GM18867 (cell line): ENCODE measurements around the gene ZNF169.
"Not testable (repeated sequence)": the region's sequence is repeated elsewhere in the genome, so short reads cannot be mapped to it uniquely, and the experiment has no call there.

Source experiments
- ATAC-seq: cut with Tn5 transposase; IDR thresholded peaks from one replicate; pipeline ENCODE4 v1.9.1; 2021; ENCODE audit warnings: mild to moderate bottlenecking, moderate library complexity; ENCODE audit not compliant: unreplicated experiment

ZNF169 gene

DNA sequence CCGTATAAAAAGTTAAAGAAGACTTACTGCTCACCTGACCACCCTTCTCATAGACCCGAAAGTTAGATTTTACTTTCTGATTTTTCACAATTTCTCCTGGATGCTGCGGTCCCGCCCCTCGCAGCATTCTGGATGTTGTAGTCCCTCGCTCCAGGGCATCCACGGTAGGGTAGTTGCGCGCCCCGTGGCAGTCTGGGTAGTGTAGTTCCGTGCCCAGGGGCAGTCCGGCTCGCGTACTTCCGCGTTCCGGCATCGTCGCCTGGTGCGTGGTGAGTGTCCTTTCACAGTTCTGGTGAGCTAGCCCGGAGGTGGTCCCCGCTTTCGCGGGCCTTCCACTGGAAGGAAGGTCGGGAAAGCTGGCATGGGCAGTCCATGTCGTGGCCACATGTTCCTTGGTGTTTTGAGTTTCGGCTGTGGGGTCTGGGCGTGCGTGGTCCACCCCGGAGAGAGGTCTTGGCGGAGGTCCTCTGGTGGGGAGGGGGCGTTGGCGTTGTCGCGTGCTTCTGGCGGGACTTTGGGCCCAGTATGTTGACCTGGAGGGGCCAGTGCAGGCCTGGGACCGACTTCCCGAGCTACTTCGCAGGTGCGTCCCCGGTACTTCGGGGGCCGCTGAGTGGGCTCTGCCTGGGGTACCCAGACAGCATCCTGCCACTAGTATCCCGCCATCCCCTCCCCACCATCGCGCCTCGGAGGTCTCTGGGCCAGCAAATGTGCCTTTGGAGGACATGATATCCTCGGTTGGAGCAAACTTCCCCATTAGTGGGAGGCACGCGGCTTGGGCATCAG, at the start of gene ZNF169:
ZNF169 (plus strand) TSS at position 222 of the 786 bp plus-strand sequence. CDS start 19,515 bp downstream, outside the sequence.
- peak; percentile 100 for ATAC-seq

DNA sequence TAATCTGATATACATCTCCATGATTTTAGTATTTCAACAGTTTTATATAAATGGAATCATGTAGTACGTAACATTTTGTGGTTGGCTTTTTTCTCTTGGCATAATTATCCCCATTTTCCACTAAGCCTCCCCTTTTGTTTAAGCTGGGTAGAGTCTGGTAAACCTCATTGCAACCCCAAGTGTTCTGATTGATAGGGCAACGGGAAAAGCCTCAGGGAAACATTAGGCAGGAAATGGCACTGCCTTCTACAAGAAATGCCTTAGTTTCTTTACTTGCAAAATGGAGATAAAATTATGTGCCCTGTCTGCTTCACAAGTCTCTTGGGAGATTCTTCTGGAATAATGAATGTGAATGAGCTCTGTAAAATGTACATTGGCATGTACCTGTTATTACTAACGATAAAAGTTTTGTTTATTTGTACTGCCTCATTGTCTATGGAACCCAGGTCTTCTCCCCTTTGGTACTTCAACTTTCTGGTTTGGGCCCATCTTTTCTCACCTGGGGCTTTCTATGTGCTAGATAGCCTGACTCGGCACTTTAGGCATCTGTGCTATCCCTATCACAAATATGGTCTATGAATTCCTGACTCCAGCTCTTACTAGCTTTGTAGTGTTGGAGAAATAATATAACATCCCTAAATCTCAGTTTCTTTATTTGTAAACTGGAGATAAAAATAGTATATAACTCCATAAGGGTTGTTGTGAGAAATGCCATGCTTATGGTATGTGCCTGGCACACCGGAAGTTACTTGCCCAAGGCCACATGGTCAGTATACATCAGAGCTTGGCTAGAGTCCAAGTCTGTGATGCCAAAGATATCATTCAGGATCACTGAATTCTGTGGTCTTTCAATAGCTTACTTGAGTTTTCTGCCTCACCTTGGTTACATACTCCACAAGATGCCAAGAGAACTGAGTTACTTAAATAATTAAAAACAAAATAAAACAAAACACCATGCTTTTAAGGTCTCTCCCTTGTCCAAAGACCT, 48.2 kb upstream of the ZNF169 start:
- ATAC-seq: no peak

DNA sequence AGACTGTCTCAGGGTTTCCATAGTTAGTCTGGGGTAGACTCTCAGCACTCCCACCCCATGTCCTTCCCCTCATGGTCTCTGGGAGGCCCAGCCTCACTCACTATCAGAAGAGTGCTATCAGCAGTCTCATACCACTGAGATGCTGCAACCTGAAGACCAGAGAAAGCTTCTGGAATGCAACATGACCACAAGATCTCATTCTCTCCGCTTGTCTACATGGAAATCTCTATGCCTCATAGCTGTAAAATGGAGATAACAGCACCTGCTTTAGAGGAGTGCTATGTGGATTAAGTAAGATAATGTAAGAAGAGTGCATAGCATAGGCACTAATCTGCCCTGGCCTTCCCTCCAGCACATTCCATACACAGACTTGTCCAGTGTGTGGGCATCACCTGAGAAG, 47.0 kb upstream of the ZNF169 start:
- ATAC-seq: no peak

DNA sequence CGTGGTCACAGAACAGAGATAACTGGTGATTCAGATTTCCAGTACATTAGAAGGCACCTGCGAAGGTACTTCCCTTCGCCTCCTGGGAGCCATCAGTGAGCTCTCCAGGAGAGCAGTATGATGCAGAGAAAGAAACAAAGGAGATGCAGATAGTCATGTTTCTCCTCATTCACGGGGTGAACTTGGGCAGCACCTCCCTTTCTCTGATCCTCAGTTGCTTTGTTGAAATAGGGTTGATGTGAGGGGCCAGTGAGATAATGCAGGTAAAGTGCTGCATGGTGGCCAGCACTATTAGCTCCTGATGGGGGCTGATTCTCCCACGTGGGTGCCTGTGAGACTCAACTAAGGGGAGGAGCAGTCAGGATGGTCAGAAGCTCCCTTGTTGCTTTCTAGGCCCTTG, 46.6 kb upstream of the ZNF169 start:
- no peak for ATAC-seq

DNA sequence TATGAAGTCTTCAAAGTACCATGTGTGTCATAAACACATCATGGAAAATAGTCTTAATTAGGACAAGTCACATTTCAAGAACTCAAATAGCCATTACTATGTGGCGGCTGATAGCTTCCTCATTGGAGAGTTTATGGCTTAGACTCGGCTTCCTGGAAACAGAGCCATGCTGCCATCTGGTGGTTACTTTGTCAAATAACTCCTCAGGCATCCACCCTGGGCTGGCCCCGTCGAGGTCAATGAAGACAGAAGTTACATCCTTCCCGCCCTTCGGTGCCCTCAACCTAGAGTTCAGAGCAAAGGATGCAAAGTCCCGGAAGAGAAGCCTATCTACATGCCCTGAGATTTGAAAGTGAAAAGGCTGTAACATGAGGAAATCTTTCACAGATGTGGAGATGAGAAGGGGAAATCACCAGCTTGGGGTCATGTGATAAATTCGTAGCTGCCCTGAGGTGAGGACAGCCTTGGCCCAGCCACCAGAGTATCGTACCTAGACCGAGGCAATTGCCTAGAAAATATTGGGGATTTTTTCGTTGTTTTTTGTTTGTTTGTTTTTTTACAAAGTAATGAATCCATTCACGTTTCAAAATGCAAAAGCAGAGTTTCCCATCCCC, 45.5 kb upstream of the ZNF169 start:
- peak; percentile 82 for ATAC-seq

DNA sequence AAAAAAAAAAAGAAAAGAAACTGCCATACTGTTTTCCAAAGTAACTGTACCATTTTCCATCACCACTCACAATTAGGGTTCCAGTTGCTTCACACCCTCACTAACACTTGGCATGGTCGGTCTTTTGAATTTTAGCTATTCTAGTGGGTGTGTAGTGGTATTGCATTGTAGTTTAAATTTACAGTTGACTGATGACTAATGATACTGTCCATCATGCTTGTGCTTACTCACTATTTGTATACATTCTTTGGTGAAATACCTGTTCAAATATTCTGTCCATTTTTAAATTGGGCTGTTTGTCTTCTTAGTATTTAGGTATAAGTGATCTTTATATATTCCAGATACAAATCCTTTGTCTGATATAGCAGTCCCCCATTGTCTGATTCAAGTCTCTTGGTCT, 36.2 kb upstream of the ZNF169 start:
- no peak for ATAC-seq

DNA sequence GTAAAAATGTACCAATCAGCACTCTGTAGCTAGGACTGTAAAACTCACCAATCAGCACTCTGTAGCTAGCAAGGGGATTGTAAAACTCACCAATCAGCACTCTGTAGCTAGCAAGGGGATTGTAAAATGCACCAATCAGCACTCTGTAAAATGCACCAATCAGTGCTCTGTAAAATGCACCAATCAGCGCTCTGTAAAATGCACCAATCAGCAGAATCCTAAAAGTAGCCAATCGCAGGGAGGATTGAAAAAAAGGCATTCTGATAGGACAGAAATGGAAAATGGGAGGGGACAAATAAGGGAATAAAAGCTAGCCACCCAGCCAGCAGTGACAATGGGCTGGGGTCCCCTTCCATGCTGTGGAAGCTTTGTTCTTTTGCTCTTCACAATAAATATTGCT, 33.7 kb upstream of the ZNF169 start:
- ATAC-seq: not testable (repeated sequence)

DNA sequence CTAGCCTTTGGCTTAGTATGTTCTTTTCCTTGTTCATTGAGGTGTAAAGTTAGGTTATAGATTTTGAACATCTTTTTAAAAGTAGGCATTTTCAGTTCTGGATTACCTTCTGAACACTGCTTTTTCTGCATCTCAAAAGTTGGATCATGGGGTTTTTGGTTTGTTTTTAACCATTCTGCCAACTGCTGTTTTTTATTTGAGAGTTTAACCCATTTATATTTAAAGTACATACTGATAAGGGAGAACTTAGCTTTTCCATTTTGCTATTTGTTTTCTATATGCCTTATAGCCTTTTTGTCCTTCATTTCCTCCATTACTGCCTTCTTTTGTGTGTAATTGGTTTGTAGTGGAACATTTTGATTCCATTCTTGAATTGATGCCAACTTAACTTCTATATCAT, 30.5 kb upstream of the ZNF169 start:
- ATAC-seq: no peak

DNA sequence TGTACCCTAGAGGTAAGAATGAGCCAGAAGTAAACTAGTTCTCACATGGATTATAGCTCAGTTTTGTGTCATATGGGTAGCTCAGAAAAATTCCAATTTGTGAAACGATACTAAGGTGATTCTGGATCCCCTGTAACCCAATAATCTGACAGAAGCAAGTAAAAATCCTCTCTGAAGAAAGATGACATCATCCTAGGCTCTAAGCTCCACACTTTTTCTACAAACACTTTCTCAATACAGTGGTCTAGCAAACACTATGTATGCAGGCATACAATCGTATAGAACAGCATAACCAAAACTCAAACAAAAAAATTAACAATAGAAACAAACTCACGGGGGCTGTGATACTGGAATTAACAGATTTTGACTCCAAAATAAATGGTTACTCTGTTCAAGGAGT, 26.7 kb upstream of the ZNF169 start:
- ATAC-seq: no peak

DNA sequence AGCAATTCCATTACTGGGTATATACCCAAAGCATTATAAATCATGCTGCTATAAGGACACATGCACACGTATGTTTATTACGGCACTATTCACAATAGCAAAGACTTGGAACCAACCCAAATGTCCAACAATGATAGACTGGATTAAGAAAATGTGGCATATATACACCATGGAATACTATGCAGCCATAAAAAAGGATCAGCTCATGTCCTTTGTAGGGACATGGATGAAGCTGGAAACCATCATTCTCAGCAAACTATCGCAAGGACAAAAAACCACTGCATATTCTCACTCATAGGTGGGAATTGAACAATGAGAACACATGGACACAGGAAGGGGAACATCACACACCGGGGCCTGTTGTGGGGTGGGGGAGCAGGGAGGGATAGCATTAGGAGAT, 18.0 kb upstream of the ZNF169 start:
- ATAC-seq: not testable (repeated sequence)

DNA sequence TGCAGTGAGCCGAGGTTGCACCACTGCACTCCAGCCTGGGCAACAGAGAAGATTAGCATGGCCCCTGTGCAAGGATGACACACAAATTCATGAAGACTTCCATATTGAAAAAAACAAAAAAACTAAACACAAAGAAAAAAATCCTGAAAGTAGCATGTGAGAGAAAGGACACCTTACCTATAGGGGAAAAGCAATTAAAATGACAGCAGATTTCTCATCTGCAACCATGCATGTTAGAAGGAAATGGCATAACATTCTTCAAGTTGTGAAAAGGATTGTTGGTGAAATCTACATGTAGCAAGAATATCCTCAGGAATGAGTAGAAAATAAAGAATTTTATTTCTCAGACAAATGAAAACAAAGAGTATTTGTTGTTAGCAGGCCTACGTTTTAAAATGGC, 13.4 kb upstream of the ZNF169 start:
- ATAC-seq: no peak

DNA sequence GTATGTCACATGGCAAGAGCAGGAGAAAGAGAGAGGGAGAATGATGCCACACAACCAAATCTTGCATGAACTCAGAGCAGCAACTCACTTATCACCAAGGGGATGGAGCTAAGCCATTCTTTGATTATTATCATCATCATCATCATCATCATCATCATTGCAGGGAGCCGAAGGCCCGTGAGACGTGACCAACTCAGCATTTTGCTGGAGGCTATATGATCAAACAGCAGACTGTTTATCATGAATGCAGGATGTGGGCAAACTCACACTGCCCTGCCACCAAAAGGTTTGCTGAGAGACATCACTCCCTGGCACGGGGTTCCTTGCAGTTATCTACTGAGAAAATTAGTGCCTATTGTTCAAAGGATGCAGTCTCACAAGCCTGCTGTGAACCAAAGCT, 8.6 kb upstream of the ZNF169 start:
- no peak for ATAC-seq

DNA sequence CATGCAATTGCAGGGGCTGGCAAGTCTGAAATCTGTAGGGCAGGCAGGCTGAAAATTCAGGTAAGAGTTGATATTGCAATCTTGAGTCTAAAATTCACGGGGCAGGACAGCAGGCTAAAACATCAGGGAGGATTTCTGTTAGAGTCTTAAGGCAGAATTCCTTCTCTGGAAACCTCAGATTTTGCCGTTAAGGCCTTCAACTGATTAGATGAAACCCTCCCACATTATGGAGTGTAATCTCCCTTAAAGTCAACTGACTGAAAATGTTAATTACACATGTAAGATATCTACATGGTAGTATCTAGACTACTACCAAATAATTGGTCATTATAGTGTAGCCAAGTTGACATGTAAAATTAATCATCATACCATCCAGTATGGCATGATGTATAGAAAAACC, 3.1 kb upstream of the ZNF169 start:
- ATAC-seq: no peak

DNA sequence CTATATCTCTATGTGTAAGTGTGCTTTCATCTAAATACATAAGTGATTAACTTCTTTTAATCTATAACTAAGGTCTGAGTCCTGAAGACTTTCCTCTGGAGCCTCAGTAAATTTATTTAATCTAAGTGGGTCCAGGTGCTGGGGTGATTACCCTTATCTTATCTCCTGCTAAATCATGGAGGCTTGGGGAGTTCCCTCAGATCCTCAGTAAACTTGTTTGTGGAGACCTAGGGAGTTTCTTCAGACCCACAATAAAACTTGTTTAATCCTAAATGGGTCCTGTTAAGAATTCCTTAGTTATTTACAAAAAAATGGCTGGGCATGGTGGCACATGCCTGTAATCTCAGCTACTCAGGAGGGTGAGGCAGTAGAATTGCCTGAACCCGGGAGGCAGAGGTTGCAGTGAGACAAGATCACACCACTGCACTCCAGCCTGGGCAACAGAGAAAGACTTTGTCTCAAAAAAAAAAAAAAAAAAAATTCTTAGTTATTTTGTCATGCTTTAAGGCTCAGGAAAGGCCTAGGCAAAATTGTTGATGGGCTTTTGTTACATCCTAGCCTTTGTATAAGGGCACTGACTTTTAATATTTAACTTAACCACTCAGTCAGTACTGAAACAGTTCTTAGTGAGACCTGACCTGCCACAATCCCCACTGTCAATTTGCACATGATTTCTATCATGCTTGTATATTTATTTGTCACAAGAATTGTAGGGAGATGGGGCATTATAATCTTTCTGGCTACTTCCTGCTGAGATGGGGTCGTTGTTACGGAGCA, 6.7 kb downstream of the ZNF169 start:
- ATAC-seq: not testable (repeated sequence)

DNA sequence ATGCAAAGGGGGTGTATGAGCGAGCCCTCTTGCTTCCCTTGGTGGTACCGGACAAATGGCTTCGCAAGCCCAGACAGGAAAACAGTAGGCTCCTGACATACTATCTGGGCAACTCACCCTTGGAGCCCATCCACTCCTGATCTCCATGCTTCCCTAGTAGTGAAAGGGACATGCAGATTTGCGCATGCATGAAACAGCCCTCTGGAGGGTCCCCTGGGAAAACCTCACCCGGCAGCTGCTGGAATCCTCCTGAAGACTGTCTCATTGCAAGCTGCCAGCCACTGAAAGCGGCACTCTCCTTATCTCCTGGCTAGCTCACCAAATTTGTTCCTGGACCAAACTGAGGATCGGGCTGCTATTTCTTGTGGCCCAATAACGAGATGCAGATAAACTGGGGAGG, 10.2 kb downstream of the ZNF169 start:
- ATAC-seq: no peak

DNA sequence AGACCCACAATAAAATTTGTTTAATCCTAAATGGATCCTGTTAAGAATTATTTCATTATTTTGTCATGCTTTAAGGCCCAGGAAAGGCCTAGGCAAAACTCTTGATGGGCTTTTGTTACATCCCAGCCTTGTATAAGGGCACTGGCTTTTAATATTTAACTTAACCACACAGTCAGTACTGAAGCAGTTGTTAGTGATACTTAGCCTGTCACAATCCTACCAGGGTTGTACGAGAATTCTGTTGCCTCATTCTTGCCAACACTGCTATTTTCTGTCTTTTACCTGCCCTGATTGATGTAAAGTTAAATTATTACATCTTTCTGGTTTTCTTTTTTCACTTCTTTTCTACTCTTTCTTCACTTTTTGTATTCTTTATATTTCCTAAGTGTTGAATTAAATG, 10.9 kb downstream of the ZNF169 start:
- no peak for ATAC-seq

DNA sequence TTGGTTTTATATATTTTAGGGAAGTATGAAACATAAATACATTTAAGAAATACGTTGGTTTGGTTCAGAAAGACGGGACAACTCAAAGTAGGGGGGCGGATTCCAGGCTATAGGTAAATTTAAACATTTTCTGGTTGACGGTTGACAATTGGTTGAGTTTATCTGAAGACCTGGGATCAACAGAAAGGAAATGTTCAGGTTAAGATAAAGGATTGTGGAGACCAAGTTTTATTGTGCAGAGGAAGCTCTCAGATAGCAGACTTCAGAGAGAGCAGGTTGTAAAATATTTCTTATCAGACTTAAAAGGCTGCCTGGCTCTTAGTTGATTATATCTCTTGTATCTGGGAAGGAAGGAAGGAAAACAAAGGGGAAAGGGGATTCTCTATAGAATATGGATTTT, 17.9 kb downstream of the ZNF169 start:
- not testable (repeated sequence) for ATAC-seq

DNA sequence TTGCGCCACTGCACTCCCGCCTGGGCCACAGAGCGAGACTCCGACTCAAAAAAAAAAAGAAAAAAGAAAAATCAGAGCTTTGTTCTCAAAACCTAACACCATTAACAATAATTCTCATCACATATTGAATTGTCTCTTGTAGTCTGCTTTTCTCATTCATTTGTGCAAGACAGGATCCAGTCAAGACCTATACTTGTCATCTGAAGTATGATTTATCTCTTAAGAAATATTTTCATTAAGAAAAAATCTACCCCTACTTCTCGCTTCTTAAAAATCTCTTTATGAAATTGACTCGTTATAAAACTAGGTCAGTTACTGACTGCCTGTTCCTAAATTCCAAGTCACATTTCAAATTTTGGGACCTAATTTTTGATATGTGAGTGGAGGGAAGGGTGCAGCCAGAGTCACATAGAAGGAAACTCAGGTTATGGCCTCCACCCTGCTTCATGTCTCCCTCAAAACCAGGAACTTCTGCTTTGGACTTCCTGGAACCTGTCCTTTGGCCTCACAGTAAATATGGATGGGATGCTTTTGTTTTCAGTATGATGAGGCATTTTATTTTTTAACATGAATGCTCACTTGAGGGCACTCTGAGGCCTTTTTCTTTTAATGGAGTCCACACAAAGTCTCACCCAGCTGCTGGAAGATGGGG, 18.9 kb downstream of the ZNF169 start:
- no peak for ATAC-seq

DNA sequence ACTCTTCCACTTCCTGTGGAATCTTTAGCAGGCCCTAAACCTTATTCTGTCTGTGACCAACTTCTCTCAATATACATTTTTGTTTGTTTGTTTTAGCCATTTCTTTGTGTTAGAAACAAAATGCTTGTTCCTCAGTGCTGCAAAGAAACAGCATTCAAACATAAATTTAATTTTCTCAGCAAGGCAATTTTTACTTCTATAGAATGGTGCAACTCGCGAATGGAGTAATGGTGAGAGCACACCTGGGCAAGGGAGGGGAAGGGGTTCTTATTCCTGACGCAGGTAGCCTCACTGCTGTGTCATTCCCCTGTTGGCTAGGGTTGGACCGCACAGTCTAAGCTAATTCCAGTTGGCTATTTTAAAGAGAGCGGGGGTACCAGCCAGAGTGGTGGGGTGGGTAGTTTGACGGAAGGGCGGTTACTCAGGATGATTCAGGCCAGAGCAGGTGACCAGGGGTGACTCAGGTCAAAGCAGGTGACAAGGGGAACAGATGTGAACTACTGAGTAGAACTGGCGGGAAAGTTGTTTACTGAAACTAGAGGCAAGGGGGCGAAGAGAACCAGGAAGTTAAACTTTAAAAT, 21.4 kb downstream of the ZNF169 start:
- no peak for ATAC-seq

DNA sequence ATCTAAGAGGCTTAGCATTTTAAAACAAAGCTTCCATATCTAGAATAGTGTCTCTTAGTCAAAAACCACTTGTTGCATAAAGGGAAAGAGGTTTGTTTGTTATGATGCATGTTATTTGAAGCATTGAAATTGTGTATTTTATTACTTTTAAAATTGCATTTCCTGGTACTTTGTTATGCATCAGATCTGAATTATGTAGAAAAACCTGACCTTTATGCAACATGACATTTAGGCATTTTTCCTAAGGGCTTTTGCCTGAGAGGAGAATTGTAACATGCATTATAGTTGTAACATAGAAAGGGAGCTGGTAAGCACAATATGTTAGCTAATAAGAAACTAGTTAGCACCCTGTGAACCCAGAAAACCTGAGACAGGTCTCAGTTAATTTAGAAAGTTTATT, 22.0 kb downstream of the ZNF169 start:
- no peak for ATAC-seq
